ENCODE measurements around the gene EHHADH. TPM values are rescaled to one million over a fixed set of nuclear protein-coding genes. Genes with fewer than 3 reads are reported as not detected.

The EHHADH gene
- total RNA-seq, 2 donors from 2014 or later, result 4.0 to 17.9 TPM

DNA sequence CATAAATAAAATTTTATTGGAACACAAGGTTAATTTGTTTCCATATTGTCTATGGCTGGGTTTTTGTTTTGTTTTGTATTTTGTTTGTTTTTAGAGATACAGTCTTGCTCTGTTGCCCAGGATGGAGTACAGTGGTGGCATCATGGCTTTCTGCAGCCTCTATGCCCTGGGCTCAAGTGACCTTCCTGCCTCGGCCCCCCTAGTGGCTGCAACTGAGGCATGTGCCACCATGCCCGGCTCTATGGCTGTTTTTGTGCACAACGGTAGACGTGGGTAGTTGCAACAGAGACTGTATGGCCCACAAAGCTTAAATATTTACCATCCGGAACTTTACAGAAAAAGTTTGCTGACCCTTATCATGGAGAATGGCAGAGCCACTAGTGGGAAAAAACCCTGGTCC lies 54.2 kb downstream of the EHHADH start:
- Histone ChIP-seq H3K27me3 (replicated peaks; ENCODE audit: insufficient read depth) (no peaks in the 10 kb centered on the region), H3K4me1 (replicated peaks) (no peaks in the 10 kb centered on the region), H3K9me3 (no peaks in the 10 kb centered on the region), H3K4me3 (no peak overlapping the region), H3K36me3 (no peaks in the 10 kb centered on the region), H3K27ac (no peak overlapping the region)
- no peak for TF ChIP-seq CTCF (IDR thresholded peaks at IDR 0.05)
- no peak for TF ChIP-seq POLR2A (IDR thresholded peaks at IDR 0.05)
- no peak for TF ChIP-seq POLR2AphosphoS5 (IDR thresholded peaks at IDR 0.05)
- WGBS, result 80% methylated on average over 5 of the region's 5 CpGs
- intact Hi-C loops (cut with DNase I), result no loop called here
- DNase-seq (ENCODE audit: low spot score), result no peak

GRCh38 chr3:185199206-185199605 lies 54.6 kb downstream of the EHHADH start:
- Histone ChIP-seq H3K9me3 (no peaks in the 10 kb centered on the region), H3K4me1 (replicated peaks) (no peaks in the 10 kb centered on the region), H3K4me3 (no peak overlapping the region), H3K27me3 (replicated peaks; ENCODE audit: insufficient read depth) (no peaks in the 10 kb centered on the region), H3K27ac (no peak overlapping the region), H3K36me3 (no peaks in the 10 kb centered on the region)
- intact Hi-C loops (cut with DNase I), result no loop called here
- WGBS, result 90% methylated on average over 4 of the region's 4 CpGs
- no peak for DNase-seq (ENCODE audit: low spot score)
- TF ChIP-seq POLR2AphosphoS5 (IDR thresholded peaks at IDR 0.05) (no peak), CTCF (IDR thresholded peaks at IDR 0.05) (no peak), POLR2A (IDR thresholded peaks at IDR 0.05) (no peak)

- Histone ChIP-seq H3K4me3 (no peak overlapping the region), H3K4me1 (replicated peaks) (no peaks in the 10 kb centered on the region), H3K9me3 (no peaks in the 10 kb centered on the region), H3K36me3 (no peaks in the 10 kb centered on the region), H3K27ac (no peak overlapping the region), H3K27me3 (replicated peaks; ENCODE audit: insufficient read depth) (no peaks in the 10 kb centered on the region)
- no peak for DNase-seq (ENCODE audit: low spot score)
- TF ChIP-seq POLR2AphosphoS5 (IDR thresholded peaks at IDR 0.05), result no peak
- TF ChIP-seq CTCF (IDR thresholded peaks at IDR 0.05), result no peak
- no peak for TF ChIP-seq POLR2A (IDR thresholded peaks at IDR 0.05)
- intact Hi-C loops (cut with DNase I), result no loop called here
- WGBS, result 88% methylated on average over 2 of the region's 2 CpGs
Observed at GRCh38 chr3:185197068-185197467, 56.8 kb downstream of the EHHADH start.

GRCh38 chr3:185195652-185196051 lies 58.2 kb downstream of the EHHADH start:
- H3K9me3 ChIP-seq, result no peaks in the 10 kb centered on the region
- no peak for DNase-seq (ENCODE audit: low spot score)
- no peaks in the 10 kb centered on the region for H3K36me3 ChIP-seq
- H3K4me3 ChIP-seq, result no peak overlapping the region
- TF ChIP-seq POLR2A (IDR thresholded peaks at IDR 0.05) (no peak), POLR2AphosphoS5 (IDR thresholded peaks at IDR 0.05) (no peak), CTCF (IDR thresholded peaks at IDR 0.05) (no peak)
- no peaks in the 10 kb centered on the region for H3K4me1 ChIP-seq (replicated peaks)
- no peaks in the 10 kb centered on the region for H3K27me3 ChIP-seq (replicated peaks; ENCODE audit: insufficient read depth)
- H3K27ac ChIP-seq, result no peak overlapping the region
- intact Hi-C loops (cut with DNase I), result no loop called here
- 89% methylated on average over 4 of the region's 4 CpGs for WGBS

DNA sequence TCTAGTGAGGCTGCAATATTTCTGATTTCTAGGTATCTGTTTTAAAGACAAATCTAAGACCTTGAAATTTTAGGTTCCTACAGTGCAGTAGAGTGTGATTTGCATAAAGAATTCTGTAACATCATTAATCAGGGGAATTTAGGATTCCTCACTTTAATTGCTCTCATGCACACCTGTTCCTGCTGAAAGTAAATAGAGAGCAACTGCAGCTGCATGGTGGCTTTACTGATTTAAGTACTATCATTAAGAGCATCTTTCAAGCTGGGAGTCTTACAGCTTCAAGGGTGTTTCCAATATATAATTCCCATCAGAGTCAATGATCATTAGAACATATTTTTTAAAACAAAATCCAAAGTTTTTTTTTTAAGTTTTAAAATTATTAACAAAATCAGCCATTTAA lies 65.0 kb downstream of the EHHADH start:
- Histone ChIP-seq H3K27me3 (replicated peaks; ENCODE audit: insufficient read depth) (no peaks in the 10 kb centered on the region), H3K9me3 (no peaks in the 10 kb centered on the region), H3K4me3 (no peak overlapping the region), H3K36me3 (no peaks in the 10 kb centered on the region), H3K27ac (no peak overlapping the region), H3K4me1 (replicated peaks) (no peaks in the 10 kb centered on the region)
- intact Hi-C loops (cut with DNase I), result no loop called here
- DNase-seq (ENCODE audit: low spot score), result no peak
- TF ChIP-seq POLR2AphosphoS5 (IDR thresholded peaks at IDR 0.05) (no peak), CTCF (IDR thresholded peaks at IDR 0.05) (no peak), POLR2A (IDR thresholded peaks at IDR 0.05) (no peak)
